GM19240 (cell line): ENCODE data around the gene ARAP2.

Source experiments
- DNase-seq: peaks from one replicate; pipeline ENCODE4 v3.0.0; 2011; ENCODE audit warnings: low spot score; ENCODE audit not compliant: insufficient read length

Gene ARAP2

DNA sequence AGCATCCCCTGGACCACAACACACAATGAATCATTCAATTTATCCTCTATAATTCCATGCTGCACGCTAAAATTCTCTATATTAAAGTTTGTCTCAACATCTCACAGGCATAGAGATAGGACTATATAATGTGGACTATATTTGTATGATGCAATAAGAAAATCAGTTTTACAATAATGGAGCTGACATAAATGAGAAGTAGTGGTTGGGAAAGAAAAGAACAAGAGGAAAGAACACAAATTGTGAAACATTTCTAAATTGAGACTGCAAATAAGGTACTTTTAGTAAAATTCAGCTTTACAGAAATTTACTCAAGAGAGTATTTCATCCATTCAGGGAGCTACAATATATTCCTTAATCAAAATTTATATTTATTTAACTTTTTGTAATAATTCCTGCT lies 120.4 kb downstream of the ARAP2 start:
- DNase-seq: no peak

DNA sequence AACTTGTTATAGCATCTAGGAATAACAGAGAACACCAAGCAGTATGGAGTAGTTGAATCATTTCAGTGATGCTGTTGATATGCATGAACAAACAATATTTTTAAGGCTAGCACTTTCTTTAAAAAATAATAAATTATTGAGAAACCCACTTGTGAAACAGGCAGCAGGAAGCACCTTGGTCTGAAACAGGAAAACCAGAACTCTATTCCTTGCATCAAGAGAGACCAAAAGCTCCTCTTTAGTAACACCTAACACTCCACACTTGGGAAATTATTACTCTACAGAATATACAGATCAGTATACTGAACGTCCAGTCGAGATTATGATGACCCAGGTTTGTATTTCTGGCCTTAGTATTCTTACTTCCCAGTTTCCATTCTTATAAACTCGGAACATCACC lies 129.0 kb downstream of the ARAP2 start:
- DNase-seq: no peak

DNA sequence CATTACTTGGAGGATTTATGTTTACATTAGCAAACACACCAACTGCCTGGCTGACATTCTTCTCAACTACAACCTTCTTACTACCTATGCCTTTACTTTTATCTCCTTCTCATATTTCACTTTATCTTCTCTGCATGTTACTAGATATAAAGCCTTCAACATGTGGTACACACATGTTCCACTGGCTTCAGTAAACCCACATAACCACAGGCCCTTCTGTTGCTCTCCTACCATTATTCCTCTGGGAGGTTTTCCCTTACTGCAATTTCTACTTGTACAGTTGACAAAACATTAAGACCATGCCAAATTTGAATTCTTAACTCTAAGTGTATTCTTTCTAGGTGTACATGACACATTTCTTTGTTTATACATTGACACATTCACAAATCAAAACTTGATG lies 133.1 kb downstream of the ARAP2 start:
- no peak for DNase-seq

GRCh38 chr4:36099509-36099908 lies 144.8 kb downstream of the ARAP2 start:
- DNase-seq: no peak

- DNase-seq: no peak
Observed at GRCh38 chr4:36094995-36095394, 149.3 kb downstream of the ARAP2 start.

DNA sequence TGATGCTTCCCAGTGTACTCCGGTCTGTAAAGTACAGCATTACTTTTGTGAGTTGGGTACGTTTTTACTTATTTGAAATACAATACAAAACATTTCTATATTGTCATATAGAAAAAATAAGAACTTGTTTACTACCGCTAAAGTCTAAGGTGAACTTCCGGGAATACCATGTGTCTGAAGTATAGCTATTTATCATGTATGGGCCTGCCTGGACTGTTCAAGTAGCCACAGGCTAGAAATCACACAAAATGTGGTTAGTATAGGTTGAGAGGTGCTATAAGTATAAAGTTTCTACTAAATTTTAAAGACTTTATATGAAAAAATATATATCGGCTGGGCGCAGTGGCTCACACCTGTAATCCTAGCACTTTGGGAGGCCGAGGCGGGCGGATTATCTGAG lies 152.3 kb downstream of the ARAP2 start:
- DNase-seq: no peak

GRCh38 chr4:36088542-36088941 lies 155.8 kb downstream of the ARAP2 start:
- no peak for DNase-seq

- no peak for DNase-seq
Observed at GRCh38 chr4:36086261-36086786, 158.0 kb downstream of the ARAP2 start.

GRCh38 chr4:36082817-36083216 lies 161.5 kb downstream of the ARAP2 start:
- DNase-seq: no peak

DNA sequence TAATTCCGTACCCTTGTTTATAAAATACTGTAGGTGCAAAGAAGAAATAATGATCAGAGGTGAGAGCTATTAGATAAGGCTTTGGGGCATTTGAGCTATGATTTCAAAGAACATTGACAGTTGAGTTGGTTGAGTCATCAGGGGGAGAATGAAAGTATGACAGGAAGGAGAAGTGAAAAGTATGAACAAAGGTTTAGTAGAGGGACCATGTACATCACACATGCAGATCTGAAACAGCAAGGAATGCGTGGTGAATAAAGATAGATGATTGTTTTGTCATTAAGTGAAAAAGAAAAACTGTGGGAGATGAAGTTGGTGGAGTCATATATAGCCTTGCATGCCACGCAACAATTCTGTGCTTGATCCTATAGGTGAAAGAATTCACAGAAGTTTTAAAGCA lies 163.1 kb downstream of the ARAP2 start:
- DNase-seq: no peak

- no peak for DNase-seq
Observed at GRCh38 chr4:36079666-36080065, 164.6 kb downstream of the ARAP2 start.

GRCh38 chr4:36078319-36078718 lies 166.0 kb downstream of the ARAP2 start:
- DNase-seq: no peak

DNA sequence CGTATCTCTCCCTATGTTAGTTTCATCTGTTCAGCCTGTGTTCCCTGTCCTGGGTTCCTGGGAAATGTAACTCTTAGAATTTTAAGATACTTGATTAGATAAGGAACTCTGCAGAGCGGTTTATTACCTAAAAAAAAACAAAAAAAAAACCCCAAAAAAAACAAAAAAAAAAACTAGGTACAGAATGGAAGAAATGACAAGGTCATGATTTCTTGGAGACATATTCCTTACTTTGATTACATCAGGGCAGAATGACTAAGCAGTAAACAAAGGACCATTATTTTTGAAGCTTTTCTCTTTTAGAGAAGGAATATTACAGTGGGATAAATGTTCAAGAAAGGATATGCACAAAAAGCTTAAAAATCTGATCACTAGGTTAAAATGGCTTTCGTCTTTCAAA lies 171.8 kb downstream of the ARAP2 start:
- DNase-seq: no peak

GRCh38 chr4:36067116-36067515 lies 177.2 kb downstream of the ARAP2 start:
- no peak for DNase-seq

DNA sequence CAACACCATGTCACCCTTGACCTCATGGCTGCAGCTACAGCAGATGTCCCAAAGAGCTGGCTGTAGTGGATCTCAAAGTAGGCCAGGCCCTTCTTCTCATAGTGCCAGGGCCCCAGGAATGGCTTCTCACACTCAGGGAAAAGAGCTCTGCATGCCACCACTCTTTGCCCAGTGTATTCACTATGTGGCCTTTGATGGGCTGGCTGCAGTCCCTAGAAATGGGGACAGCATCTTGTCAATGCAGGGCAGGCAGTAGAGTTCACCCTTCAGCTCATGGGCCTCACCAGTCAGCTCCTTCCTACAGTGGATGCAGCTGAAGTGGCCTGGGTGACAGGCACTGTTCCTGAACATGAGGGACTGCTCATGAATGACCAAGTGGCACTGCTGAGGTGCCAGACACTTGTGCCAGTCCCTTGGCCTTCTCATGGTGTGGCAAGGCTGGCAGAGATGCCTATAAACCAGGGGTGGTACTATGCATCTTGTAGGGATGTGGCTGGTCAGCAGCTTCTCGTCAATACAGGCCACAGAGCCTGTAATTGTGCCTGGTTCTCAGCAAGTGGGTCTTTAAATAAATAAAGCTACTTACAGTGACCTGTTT lies 178.9 kb downstream of the ARAP2 start:
- DNase-seq: no peak

DNA sequence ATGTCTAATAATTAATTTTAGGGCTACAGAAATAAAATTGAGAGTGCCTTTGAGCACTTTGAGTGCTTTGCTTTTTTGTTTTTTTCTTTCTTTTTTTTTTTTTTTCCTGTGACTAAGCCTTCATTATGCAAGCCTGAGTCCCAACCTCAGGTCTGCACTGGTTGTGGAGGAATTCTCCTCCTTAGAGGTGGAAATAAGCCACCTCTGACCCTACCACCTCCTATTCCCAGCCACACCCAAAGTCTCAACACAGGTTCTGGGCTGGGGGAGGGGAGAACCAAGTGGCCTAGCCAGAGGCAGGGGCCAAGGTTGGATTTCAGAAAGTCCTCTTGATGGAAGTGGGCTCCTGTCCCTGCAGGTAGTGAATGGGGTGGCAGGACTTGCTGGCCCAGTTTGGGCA lies 180.2 kb downstream of the ARAP2 start:
- DNase-seq: no peak

GRCh38 chr4:36056136-36056535 lies 188.2 kb downstream of the ARAP2 start:
- no peak for DNase-seq

GRCh38 chr4:36054694-36055422 lies 189.5 kb downstream of the ARAP2 start:
- no peak for DNase-seq

- DNase-seq: no peak
Observed at GRCh38 chr4:36053930-36054329, 190.4 kb downstream of the ARAP2 start.

DNA sequence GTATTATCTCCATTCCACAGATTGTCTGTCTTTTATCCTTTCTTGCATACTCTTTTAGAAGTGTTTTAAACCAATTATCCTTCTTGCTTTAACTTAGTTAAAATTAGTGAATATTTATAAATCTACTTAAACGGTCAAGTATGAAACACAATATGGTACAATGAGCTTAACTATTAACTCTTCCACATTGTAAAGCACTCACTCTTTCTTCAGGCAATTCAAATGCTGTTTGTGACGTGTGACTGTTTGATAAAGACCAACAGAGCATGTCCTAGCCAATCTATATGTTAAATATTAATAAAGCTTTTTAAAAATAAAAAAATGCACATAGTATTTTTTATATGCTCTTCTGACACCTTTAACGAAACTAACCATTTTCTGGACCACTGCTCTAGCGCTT lies 192.7 kb downstream of the ARAP2 start:
- no peak for DNase-seq

- DNase-seq: no peak
Observed at GRCh38 chr4:36046026-36046425, 198.3 kb downstream of the ARAP2 start.

GRCh38 chr4:36043901-36044300 lies 200.4 kb downstream of the ARAP2 start:
- no peak for DNase-seq

GRCh38 chr4:36043241-36043640 lies 201.1 kb downstream of the ARAP2 start:
- DNase-seq: no peak
